Keratinocyte (primary cell): ENCODE results near the gene UMAD1. TPM values are rescaled to one million over a fixed set of nuclear protein-coding genes. Genes with fewer than 3 reads are reported as not detected.

Experiments
- DNase-seq: peaks from one replicate; pipeline ENCODE4 v3.0.0-alpha.2; 2011; ENCODE audit warnings: low read depth, missing footprints, low spot score
- FAIRE-seq: peaks from 2 replicates; lab custom pipeline; 2011; peaks lifted over from hg19 to GRCh38; lab: Jason Lieb, UNC
- H2AFZ ChIP-seq: 2 replicates; pipeline ENCODE4 v1.6.0; 2012; ENCODE audit warnings: low read length, control low read depth, inconsistent platforms; ENCODE audit not compliant: control insufficient read depth
- H3K27ac ChIP-seq: 2 replicates; pipeline ENCODE4 v1.5.1; 2011; ENCODE audit warnings: low read length; ENCODE audit not compliant: control insufficient read depth, insufficient read depth
- H3K27me3 ChIP-seq: 3 replicates; pipeline ENCODE4 v1.6.0; 2011; ENCODE audit warnings: low read length; ENCODE audit not compliant: control insufficient read depth, insufficient read depth; ENCODE audit errors: extremely low read depth
- H3K36me3 ChIP-seq, 2 experiments: 2 replicates in 1 of 2; 3 replicates in 1 of 2; pipeline ENCODE4 v1.5.1; 2011; ENCODE audit warnings: low read length in 2 of 2, mild to moderate bottlenecking in 1 of 2; ENCODE audit not compliant: control insufficient read depth in 2 of 2, insufficient read depth in 2 of 2; ENCODE audit errors: extremely low read depth in 1 of 2
- H3K4me1 ChIP-seq: 3 replicates; pipeline ENCODE4 v1.5.1; 2011; ENCODE audit warnings: low read length; ENCODE audit not compliant: control insufficient read depth, insufficient read depth; ENCODE audit errors: extremely low read depth
- H3K4me2 ChIP-seq: 3 replicates; pipeline ENCODE4 v1.6.0; 2011; ENCODE audit warnings: low read depth, low read length; ENCODE audit not compliant: control insufficient read depth, insufficient read depth; ENCODE audit errors: extremely low read depth
- H3K4me3 ChIP-seq, 3 experiments: fragments of 200-600 bp in 1 of 3; sonication (generic) in 1 of 3; 2 replicates in 2 of 3; 3 replicates in 1 of 3; pipeline ENCODE4 v1.5.1; 2011 to 2016; ENCODE audit warnings: low read length in 3 of 3, mild to moderate bottlenecking in 3 of 3, control low read depth in 2 of 3, inconsistent platforms in 1 of 3, low read depth in 1 of 3, mixed read lengths in 1 of 3, mixed run types in 1 of 3, moderate library complexity in 1 of 3; ENCODE audit not compliant: control insufficient read depth in 2 of 3, insufficient read depth in 2 of 3; ENCODE audit errors: extremely low read depth in 1 of 3
- H3K79me2 ChIP-seq: 2 replicates; pipeline ENCODE4 v1.6.0; 2012; ENCODE audit warnings: low read length; ENCODE audit not compliant: control insufficient read depth, insufficient read depth
- H3K9ac ChIP-seq: 3 replicates; pipeline ENCODE4 v1.6.0; 2011; ENCODE audit warnings: low read length; ENCODE audit not compliant: control insufficient read depth, insufficient read depth; ENCODE audit errors: extremely low read depth
- H3K9me1 ChIP-seq: 3 replicates; pipeline ENCODE4 v1.6.0; 2011; ENCODE audit warnings: low read length; ENCODE audit not compliant: control insufficient read depth, insufficient read depth; ENCODE audit errors: extremely low read depth
- H3K9me3 ChIP-seq: 2 replicates; pipeline ENCODE4 v1.5.1; 2012; ENCODE audit warnings: low read depth, low read length; ENCODE audit not compliant: control insufficient read depth
- H4K20me1 ChIP-seq: 3 replicates; pipeline ENCODE4 v1.6.0; 2011; ENCODE audit warnings: low read length; ENCODE audit not compliant: control insufficient read depth, insufficient read depth; ENCODE audit errors: extremely low read depth
- CTCF ChIP-seq, 3 experiments: IDR thresholded peaks in 1 of 3; conservative IDR thresholded peaks in 1 of 3; optimal IDR thresholded peaks in 1 of 3; 2 replicates in 2 of 3; 3 replicates in 1 of 3; pipeline versions ENCODE3 to v1.5.1; 2011; ENCODE audit warnings: low read length in 3 of 3, mild to moderate bottlenecking in 3 of 3, moderate library complexity in 2 of 3, control low read depth in 1 of 3, inconsistent platforms in 1 of 3; ENCODE audit not compliant: insufficient read depth in 2 of 3; ENCODE audit errors: extremely low read depth in 1 of 3
- EZH2 ChIP-seq: IDR thresholded peaks from one replicate; pipeline ENCODE4 v1.6.1; 2012; ENCODE audit warnings: inconsistent platforms, mild to moderate bottlenecking, low read length, moderate library complexity
- dilution Hi-C: fragments of 300-500 bp; cut with MboI; formaldehyde crosslinking; loops from one replicate; pipeline ENCODE4 v1.7.0; 2020; ENCODE audit warnings: low sequenced_read_pairs; ENCODE audit not compliant: extremely low pct_ligation_motif_present
- polyA plus RNA-seq, 5 experiments: library from polyadenylated mRNA; depleted of rRNA in 3 of 5; stranded (reverse) in 3 of 5; stranded (forward) in 1 of 5; unstranded in 1 of 5; fragments of >200 nt; gene quantifications; 1 replicate in 1 of 5; 2 replicates in 3 of 5; 3 replicates in 1 of 5; pipeline versions ENCODE4 v1.2.1 to v1.2.3, GENCODE V29; 2011 to 2012; ENCODE audit warnings: missing spikeins in 2 of 5, low read depth in 1 of 5, low replicate concordance in 1 of 5

Gene UMAD1
- polyA plus RNA-seq, 1 donor (not counting 4 experiments of a cell fraction or from before 2014, with no cell fraction given) = 18.2 TPM

DNA sequence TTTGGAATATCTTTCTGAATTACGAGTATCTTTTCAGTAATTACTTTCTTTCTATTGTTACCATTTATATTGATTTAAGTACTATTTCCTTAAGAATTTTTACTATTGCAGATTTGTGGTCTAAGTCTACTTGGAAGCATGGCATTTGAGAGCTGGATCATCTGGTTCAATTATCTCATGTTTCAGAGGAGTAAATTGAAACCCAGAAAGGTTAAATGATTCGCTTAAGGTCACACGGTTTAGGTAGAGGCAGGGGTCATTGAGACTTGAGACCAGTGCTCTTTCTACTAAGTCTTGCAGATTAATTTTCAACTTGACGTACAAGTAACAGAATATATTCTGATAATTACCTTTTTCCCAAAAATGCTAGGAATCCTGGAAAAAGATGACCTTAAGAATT, 218.9 kb downstream of the UMAD1 start:
- Histone ChIP-seq H3K4me2 (no peak overlapping the region), H2AFZ (no peak overlapping the region), H3K9me1 (no peaks in the 10 kb centered on the region), H3K9me3 (no peaks in the 10 kb centered on the region), H3K27ac (no peak overlapping the region), H4K20me1 (no peaks in the 10 kb centered on the region), H3K4me3 (no peak overlapping the region), H3K27me3 (no peaks in the 10 kb centered on the region), H3K4me1 (peaks cover 4% of the 10 kb centered on the region), H3K36me3 (no peaks in the 10 kb centered on the region), H3K9ac (no peak overlapping the region), H3K79me2 (no peaks in the 10 kb centered on the region)
- FAIRE-seq = no peak
- no peak for DNase-seq
- dilution Hi-C loops = no loop called here
- TF ChIP-seq EZH2 = no peak
- no peak for TF ChIP-seq CTCF (optimal IDR thresholded peaks at IDR 0.05 in 1 of 3, IDR thresholded peaks at IDR 0.05 in 1 of 3, conservative IDR thresholded peaks at IDR 0.05 in 1 of 3; ENCODE audit: extremely low read depth in 1 of 3, insufficient read depth in 2 of 3, low read length in 3 of 3)

DNA sequence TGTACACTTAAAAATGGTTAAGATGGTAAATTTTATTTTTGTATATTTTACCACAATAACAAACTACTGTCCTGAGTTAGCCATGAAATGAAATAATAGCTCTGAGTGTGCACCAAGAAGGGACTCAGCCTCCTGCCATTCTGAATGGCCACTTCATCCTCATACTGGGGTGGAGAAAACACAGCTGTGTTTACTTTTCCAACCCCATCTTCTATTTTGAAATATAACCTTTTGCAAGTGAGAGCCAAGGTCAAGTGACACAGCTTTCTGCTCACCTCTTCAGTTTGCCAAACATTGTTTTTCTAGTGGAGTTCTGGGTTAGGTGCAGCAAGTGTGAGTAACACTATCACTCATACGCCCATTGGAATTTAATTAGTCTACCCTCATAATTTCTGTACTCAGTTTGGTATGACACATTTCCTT, 220.7 kb downstream of the UMAD1 start:
- H3K4me3 ChIP-seq = no peak overlapping the region
- H3K79me2 ChIP-seq = no peaks in the 10 kb centered on the region
- no peak overlapping the region for H3K27ac ChIP-seq
- TF ChIP-seq CTCF (optimal IDR thresholded peaks at IDR 0.05 in 1 of 3, IDR thresholded peaks at IDR 0.05 in 1 of 3, conservative IDR thresholded peaks at IDR 0.05 in 1 of 3; ENCODE audit: extremely low read depth in 1 of 3, insufficient read depth in 2 of 3, low read length in 3 of 3) (no peak), EZH2 (no peak)
- no peaks in the 10 kb centered on the region for H3K9me3 ChIP-seq
- DNase-seq (peak; percentile 7), FAIRE-seq (peak; percentile 64)
- H3K36me3 ChIP-seq = no peaks in the 10 kb centered on the region
- H3K4me1 ChIP-seq = peaks cover 4% of the 10 kb centered on the region
- H3K9ac ChIP-seq = no peak overlapping the region
- H3K27me3 ChIP-seq = no peaks in the 10 kb centered on the region
- H4K20me1 ChIP-seq = no peaks in the 10 kb centered on the region
- dilution Hi-C loops = no loop called here
- no peak overlapping the region for H3K4me2 ChIP-seq
- no peak overlapping the region for H2AFZ ChIP-seq
- no peaks in the 10 kb centered on the region for H3K9me1 ChIP-seq
